DMS53 treated with DMSO at 0.1 percent for 48 hours (cell line): ENCODE measurements around the gene MISP.
"Not testable (repeated sequence)": the region's sequence is repeated elsewhere in the genome, so short reads cannot be mapped to it uniquely, and the experiment has no call there.

ENCODE experiments used
- DNase-seq: peaks from one replicate; lab custom pipeline; 2025; ENCODE audit not compliant: unreplicated experiment; lab: John Stamatoyannopoulos, UW

MISP gene

DNA sequence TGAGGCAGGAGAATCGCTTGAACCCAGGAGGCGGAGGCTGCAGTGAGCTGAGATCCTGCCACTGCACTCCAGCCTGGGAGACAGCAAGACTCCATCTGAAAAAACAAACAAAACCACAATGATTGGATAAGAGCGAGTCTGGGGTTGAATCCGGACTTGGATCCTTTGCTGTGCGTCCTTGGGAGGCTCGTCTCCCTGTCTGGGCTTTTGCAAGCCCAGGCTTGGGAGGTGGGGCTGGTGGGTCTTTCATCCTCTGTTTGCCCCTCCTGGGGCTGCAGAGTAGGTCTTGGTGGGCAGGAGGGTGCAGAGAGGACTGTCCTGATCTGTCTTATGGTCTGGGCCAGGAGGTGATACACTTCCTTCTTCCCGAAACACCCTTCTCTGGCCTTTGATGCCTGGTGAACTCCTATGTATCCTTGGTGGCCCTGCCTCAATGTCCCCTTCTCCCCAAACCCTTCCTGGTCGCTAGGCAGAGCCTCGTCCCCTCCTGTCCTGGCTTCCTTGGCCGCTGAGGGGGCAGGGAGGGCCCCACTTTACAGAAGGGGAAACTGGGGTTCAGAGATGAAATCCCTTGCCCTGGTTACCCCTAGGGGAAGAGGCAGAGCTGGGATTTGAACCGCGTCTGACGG, 25.3 kb upstream of the MISP start:
- no peak for DNase-seq

DNA sequence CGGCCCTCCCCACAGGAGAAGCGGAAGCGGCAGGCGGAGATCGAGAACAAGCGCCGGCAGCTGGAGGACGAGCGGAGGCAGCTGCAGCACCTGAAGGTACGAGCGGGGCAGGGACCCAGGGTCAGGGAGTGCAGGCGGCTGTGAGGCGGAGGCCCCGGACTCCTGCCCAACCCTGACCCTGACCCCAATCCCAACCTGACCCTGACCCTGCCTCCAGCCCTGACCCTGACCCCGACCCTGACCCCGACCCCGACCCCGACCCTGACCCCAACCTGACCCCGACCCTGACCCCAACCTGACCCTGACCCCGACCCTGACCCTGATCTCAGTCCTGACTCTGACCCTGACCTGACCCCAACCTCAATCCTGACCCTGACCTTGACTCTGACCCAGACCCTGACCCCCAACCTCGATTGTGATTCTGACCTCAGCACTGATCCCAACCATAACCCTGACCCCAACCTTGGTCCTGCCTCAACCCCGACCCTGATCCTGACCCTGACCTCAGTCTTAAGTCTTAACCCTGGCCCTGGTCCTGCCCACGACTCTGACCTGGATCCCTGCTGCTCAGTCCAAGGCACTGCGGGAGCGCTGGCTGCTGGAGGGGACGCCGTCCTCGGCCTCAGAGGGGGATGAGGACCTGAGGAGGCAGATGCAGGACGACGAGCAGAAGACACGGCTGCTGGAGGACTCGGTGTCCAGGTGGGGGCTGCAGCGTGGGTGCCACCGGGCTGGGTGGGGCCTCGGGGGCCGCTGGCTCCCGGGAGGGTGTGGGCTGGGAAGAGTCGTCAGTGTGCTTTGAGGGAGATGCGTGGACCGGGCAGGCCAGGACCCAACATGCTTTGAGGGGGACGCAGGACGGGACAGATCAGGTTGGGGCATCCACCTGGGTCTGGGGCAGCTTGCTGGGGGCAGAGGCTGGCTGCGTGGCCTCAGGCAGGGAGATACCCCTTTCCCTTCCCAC, 23.6 kb upstream of the MISP start:
- DNase-seq = no peak

DNA sequence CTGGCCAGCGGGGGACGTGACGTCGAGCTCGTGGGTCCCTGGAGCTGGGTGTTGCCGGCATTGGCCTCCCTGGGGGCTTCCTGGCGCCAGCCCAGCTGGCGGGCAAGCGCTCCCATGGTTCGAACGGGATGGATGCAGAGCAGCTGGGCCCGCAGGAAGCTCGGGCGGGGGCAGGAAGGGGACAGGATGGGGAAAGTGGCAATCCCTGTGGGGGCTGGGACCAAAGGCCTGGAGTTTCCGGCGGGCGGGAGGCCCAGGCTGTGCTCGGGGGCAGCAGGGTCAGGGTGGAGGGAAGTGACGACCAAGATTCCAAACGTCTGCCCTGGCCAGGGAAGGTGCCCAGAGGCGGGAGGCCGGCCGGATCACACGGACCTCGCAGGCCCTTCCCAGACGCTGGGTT, 22.9 kb upstream of the MISP start:
- no peak for DNase-seq

DNA sequence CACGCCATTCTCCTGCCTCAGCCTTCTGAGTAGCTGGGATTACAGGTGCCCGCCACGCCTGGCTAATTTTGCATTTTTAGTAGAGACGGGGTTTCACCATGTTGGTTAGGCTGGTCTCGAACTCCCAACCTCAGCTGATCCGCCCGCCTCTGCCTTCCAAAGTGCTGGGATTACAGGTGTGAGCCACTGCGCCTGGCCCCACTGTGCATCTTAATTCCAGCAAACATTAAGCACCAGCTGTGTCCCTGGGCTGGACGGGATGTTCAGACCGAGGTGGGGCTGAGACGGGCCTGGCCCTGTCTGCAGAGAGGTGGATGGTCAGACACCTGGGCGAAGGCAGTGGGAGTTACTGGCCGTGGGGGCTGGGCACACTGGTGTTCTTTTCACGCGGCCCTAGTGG, 21.3 kb upstream of the MISP start:
- DNase-seq = not testable (repeated sequence)

DNA sequence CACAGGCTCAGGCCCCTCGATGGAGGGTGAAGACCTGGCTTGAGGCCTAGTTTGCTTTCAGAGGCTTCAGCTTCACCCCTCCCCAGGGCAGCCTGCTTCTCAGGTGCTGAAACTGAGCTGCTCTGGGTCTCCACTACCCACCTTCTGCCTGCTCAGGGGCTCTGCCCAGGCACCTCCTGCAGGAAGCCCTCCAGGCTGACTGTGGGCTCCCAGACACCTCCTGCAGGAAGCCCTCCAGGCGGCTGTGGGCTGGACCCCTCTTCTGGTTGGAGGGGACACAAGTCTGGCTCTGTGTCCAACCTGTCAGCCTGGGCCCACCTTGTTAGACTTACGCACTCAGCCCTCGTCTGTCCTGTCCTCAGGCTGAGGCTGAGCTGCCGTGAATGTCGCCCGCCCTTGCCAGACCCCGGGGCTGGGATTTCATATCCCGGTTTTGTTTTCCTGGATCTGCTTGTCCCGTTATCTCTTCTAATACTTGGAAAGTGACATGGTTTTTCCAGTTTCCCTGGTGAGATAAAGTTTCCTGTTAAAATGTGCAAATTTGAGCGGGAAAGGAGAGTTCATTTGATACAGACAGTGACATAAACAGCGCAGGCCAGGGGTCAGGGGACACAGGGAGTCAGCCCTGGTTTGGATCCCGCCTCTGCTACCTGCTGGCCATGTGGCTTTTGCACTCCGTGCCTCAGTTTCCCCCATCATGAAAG, 20.8 kb upstream of the MISP start:
- DNase-seq = no peak

DNA sequence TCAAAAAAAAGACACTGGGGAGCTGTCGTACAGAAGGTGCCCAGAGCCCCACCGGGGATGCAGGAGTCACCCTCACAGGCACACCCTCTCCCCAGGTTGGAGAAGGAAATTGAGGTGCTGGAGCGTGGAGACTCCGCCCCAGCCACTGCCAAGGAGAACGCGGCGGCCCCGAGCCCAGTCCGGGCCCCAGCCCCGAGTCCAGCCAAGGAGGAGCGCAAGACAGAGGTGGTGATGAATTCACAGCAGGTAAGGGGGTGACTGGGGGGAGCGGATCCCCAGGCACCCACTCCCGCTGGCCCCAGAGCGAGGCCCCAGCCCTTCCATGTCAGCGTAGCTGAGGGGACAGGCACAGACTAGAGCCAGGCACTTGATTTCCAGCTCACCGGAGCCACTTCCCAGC, 19.9 kb upstream of the MISP start:
- DNase-seq = no peak

DNA sequence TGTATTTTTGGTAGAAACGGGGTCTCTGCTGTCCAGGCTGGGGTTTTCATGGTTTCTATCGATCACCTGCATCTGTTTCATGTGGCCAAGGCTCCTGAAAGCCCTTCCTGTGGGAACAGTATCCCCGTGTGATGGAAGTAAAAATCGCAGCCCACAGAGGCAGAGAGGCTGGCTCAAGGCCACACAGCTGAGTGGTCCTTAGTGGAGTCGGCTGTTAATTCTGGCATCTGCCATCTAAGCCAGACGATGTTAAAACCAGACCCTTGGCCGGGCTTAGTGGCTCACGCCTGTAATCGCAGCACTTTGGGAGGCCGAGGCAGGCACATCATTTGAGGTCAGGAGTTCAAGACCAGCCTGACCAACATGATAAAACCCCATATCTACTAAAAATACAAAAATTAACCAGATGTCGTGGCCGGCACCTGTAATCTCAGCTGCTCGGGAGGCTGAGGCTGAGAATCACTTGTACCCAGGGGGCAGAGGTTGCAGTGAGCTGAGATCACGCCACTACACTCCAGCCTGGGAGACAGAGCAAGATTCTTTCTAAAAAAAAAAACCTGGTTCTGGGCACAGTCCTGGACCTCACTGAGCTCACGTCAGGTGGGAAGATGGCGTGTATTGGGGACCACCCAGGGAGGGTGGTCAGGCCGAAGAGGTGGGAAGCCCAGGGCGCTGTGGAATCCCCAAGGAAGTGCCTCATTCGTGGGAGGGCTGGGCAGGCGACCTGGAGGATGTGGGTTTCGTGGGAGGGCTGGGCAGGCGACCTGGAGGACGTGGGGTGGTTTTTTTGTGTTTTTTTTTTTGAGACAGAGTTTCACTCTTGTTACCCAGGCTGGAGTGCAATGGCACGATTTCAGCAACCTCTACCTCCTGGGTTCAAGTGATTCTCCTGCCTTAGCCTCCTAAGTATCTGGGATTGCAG, 18.5 kb upstream of the MISP start:
- no peak for DNase-seq

DNA sequence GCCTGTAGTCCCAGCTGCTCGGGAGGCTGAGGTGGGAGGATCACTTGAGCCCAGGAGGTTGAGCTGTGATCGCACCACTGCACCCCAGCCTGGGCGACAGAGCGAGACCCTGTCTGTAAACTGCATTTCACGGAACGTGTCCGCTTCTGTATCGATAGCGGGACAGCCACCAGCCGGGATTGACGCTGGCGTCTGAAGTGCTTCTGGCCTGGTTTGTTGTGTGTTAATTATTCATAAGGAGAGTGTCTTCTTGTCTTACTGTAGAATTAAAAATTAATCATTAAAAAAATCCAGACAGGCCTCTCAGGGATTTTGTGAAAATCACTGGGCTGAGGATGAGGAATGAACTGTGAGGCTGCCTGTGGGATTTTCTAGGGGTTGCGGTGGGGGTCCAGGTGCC, 16.2 kb upstream of the MISP start:
- DNase-seq = no peak

DNA sequence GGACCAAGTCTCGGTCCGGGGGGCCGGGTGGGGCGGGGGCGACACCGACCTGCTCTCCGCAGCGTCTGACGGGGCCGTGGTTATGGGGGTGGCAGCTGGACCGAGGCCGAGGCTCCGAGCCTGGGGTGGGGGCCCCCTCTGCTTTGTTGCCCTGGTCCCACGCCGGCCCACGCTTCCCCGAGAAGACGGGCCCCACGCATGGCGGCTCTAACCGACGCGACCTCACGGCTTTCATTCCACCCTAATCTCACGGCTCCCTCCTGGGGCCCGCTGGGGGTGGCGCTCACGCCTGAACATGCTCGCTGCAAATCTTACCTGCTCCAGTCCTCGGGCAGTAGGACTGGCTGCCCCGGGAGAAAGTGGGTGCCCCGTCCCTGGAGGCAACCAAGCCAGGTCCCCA, 14.8 kb upstream of the MISP start:
- DNase-seq = no peak

DNA sequence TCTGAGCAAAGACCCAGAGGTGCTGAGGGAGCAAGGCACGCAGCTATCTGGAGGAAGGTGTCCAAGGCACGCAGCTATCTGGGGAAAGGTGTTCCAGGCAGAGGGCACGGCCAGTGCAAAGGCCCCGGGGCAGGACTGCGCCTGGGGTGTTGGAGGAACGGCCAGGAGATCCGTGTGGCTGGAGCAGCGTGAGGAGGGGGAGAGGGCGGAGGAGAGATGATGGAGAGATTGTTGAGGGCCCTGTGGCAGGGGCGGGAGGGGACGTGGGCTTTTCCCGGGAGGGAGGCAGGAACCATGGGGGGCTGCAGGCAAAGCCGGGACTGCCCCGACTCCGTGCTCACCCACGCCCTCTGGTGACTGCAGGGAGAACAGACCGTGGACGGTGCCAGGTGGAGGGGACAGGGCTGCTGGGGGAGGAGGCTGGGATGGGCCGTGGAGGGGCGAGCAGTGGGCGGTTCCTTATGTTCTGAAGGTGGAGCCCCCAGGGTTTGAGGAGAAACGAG, 13.3 kb upstream of the MISP start:
- DNase-seq = no peak

DNA sequence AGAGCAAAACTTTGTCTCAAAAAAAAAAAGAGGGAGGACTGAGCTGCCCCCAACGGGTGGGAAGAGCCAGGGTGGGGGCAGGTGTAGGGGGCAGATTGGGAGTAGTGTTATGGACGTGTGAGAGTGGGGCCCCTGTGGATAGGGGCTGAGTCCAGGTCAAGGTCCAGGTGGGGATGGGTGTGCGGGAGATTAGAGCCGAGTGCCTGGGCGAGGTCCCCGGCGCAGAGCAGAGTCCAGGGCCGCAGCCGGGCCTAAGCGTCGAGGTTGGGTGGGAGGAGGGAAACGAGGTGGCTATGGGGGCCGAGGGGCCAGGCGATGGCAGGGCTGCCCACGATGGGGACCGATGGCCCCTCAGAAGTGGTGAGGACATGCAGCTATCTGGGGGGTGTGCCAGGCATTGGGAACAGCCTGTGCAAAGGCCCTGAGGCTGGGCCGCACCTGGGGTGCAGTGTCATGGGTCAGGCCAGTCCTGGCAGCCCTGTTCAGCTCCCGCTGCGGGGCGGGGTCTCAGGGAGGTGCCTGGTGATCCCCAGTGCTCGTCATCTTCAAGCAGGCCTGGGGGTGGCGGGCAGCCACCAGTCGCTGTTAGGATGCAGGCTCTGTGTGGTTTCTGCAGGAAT, 12.3 kb upstream of the MISP start:
- DNase-seq = no peak

DNA sequence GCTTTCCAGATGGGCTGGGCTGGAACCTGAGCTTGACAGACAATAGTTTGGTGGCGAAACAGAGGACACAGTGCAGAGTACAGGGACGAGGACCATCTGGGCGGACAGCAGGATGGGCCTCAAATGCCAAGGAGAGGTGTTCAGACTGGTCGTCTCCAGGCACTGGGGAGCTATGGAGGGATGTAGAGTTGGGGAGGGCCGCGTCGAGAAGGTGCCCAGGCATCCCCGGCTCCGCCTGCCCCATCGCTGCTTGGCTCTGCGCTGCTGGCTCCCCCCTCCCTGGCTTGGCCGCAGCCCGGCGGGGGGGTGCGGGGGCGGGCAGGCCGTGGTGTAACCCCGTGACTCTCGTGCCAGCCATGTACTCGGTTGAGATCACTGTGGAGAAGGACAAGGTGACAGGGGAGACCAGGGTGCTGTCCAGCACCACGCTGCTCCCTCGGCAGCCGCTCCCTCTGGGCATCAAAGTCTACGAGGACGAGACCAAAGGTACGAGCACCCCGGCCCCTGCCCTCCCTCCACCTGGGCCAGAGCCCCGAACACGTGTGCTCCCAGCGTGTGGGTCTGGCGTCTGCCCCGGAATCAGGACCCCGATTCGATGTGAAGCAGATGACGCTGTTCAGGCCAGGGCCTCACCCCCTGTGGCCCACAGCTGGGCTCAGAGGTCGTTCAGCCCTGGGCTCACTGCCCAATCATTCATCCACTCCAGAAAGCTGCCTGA, 10.8 kb upstream of the MISP start:
- DNase-seq = no peak

DNA sequence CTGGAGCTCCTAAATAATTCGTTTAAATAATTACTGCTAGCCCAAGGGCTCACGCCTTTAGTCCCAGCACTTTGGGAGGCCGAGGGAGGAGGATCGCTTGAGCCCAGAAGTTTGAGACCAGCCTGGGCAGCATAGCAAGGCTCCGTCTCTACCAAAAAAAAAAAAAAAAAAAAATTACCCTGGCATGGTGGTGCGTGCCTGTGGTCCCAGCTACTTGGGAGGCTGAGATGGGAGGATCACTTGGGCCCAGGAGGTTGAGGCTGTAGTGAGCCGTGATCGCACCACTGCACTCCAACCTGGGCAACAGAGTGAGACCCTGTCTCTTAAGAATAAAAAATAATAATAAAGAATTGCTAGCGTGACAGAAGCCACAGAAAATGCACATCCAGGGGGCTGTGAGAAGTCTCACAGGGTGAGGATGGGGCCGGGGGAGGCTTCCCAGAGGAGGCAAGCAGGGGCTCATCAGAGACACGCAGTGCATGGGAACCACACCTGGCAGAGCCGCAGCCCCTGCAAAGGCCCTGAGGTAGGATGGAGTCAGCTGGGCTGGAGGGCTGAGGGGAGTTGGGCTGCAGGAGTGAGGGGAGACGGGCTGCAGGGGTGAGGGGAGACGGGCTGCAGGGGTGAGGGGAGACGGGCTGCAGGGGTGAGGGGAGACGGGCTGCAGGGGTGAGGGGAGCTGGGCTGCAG, 10.0 kb upstream of the MISP start:
- DNase-seq = not testable (repeated sequence)

DNA sequence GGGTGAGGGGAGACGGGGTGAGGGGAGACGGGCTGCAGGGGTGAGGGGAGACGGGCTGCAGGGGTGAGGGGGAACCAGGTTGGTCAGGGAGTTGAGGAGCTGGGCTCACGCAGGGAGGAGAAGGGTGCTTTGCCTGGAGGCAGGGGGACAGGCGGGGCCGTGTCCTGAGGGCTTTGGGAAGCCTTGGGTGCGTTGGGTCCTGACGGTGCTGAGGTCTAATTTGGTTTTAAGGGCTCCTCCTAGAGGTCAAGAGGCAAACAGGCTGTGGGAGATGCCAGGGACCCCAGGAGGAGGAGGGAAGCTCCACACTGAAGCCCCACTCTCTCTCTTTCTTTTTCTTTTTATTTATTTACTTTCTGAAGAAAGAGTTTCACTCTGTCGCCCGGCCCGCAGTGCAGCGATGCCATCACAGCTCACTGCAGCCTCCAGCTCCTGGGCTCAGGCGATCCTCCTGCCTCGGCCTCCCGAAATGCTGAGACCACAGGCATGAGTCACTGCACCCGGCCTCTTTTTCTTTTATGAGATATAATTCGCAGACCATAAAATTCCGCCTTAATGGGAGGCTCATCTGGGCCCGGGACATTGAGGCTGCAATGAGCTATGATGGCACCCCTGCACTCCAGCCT, 9.3 kb upstream of the MISP start:
- no peak for DNase-seq

DNA sequence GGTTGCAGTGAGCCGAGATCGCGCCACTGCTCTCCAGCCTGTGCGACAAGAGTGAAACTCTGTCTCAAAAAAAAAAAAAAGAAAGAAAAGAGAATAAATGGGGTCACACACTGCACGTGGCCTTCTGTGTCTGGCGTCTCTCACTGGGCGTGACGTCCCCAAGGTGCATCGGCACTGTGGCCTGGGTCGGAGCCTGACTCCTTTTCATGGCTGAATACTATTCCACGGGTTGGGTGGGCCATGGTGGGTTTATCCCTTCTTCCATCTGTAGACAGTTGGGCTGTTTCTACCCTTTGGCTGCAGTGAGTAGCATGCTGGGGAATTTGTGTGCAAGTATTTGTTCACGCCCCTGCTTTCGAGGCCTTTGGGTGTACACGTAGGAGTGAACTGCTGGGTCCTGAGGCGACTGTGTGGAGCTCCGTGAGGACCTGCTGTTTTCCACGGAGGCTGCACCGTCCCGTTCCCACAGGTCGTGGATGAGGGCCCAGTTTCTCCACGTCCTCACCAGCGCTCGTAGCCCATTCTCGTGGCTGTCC, 8.3 kb upstream of the MISP start:
- no peak for DNase-seq

DNA sequence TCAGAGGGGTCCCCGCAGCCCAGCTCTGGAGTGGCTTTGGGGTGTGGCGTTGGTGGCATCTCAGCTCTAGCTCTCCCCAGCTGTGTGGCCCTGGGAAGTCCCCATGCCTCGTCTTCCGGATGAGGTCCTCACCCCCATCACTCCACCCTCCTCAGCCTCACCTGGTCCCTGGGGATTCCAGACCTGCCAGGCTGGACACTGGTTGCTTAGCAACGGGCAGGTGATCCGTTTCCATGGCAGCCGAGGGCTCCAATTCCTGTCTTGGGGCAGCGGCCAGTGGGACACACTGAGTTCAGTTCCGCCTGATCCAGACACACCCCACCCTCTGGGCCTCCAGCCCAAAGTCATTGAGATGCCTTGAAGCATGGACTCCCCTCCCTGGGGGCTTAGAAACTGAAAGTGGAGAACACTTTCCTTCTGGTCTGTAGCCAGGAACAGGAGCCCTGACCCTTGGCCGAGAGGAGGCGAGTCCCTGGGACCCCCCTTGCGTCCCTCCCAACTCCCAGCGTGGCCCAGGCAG, 7.7 kb upstream of the MISP start:
- peak; percentile 11 for DNase-seq

DNA sequence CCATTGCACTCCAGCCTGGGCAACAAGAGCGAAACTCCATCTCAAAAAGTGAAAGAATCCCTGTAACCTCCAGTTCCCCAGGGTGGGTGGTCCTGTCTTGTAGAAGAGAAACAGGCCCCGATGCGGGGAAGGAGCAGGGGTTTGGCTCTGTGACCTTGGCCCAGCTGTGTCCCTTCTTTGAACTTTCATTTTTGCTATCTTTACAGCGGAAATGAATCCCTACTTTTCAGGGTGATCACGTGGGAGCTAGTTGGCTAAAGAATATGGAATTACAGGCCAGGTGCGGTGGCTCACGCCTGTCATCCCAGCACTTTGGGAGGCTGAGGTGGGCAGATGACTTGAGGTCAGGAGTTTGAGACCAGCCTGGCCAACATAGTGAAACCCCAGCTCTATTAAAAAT, 5.8 kb upstream of the MISP start:
- DNase-seq = not testable (repeated sequence)

DNA sequence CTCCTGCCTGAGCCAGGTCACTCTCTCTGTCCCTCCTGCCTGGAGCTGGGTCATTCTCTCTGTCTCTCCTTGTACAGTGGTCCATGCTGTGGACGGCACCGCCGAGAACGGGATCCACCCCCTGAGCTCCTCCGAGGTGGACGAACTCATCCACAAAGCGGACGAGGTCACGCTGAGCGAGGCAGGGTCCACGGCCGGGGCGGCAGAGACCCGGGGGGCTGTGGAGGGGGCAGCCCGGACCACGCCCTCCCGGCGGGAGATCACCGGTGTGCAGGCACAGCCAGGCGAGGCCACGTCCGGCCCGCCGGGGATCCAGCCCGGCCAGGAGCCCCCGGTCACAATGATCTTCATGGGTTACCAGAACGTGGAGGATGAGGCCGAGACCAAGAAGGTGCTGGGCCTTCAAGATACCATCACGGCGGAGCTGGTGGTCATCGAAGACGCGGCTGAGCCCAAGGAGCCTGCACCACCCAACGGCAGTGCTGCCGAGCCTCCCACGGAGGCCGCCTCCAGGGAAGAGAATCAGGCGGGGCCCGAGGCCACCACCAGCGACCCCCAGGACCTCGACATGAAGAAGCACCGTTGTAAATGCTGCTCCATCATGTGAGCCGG, 4.6 kb upstream of the MISP start:
- DNase-seq = no peak
